NT2/D1 (cell line): ENCODE measurements around the gene CYP2A7.
"Not testable (repeated sequence)": the region's sequence is repeated elsewhere in the genome, so short reads cannot be mapped to it uniquely, and the experiment has no call there.

ENCODE experiments used
- DNase-seq: peaks from one replicate; pipeline ENCODE4 v3.0.0-alpha.2; 2011; ENCODE audit warnings: low read depth, low spot score
- H3K27me3 ChIP-seq: 2 replicates; pipeline ENCODE4 v1.6.0; 2011; ENCODE audit warnings: mild to moderate bottlenecking; ENCODE audit not compliant: insufficient read length, insufficient read depth
- H3K36me3 ChIP-seq: 2 replicates; pipeline ENCODE4 v1.6.1; 2011; ENCODE audit warnings: mild to moderate bottlenecking, low read length, mixed read lengths; ENCODE audit not compliant: insufficient read depth, insufficient read length
- H3K4me1 ChIP-seq: 2 replicates; pipeline ENCODE4 v1.5.1; 2011; ENCODE audit not compliant: insufficient read depth, insufficient read length
- H3K4me3 ChIP-seq: 2 replicates; pipeline ENCODE4 v1.5.1; 2011; ENCODE audit warnings: low read depth; ENCODE audit not compliant: insufficient read length
- H3K9ac ChIP-seq: 2 replicates; pipeline ENCODE4 v1.6.0; 2011; ENCODE audit warnings: low read depth; ENCODE audit not compliant: insufficient read length
- H3K9me3 ChIP-seq: 2 replicates; pipeline ENCODE4 v1.5.1; 2011; ENCODE audit warnings: mild to moderate bottlenecking, low read length; ENCODE audit not compliant: insufficient read depth
- SUZ12 ChIP-seq: IDR thresholded peaks from 2 replicates; pipeline ENCODE4 v1.6.1; 2011; ENCODE audit not compliant: insufficient read length, insufficient read depth; ENCODE audit errors: extremely low read depth
- YY1 ChIP-seq: IDR thresholded peaks from 2 replicates; pipeline ENCODE4 v1.6.1; 2011; ENCODE audit not compliant: insufficient read length, insufficient read depth
- ZNF274 ChIP-seq: IDR thresholded peaks from 2 replicates; pipeline ENCODE4 v1.6.1; 2011; ENCODE audit warnings: mild to moderate bottlenecking, low read depth, low read length

The CYP2A7 gene

GRCh38 chr19:40843653-40844052, 38.4 kb downstream of the CYP2A7 start:
- not testable (repeated sequence) for H3K4me3 ChIP-seq, H3K4me1 ChIP-seq, H3K36me3 ChIP-seq, H3K9ac ChIP-seq, H3K9me3 ChIP-seq, DNase-seq
- peaks cover 19% of the 10 kb centered on the region for H3K27me3 ChIP-seq

DNA sequence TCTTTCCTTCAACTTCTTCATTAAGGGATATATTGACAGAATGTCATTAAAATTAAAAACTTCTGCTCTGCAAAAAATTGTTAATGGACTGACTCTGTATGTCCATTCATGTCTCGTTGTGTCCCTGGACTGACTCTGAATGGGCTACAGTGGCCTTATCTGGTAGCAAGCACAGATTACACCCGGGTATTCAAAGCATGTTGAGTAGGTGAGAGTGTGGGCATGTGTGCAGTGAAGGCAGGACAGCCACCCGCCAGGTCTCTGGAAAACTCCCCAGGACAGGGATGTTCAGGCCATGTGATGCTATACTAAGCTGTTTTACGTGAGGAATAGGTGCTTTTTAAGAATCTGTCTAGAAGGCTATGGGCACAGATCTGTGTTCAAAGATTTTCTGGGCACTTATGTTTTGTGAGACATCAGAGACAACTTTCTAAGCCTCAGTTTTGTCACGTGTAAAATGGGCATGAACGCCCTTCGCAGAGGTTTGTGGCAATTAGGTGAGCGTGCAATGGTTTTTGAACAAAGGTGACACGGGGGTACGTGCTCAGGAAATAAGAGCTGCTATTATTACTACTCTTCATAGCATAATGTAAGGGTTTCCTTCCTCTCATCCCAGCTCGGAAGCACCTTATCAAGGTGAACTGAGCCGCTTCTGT, 38.9 kb downstream of the CYP2A7 start:
- not testable (repeated sequence) for H3K9me3 ChIP-seq

GRCh38 chr19:40842012-40842411, 40.0 kb downstream of the CYP2A7 start:
- not testable (repeated sequence) for DNase-seq, H3K36me3 ChIP-seq, H3K4me3 ChIP-seq, H3K9me3 ChIP-seq, H3K4me1 ChIP-seq, H3K9ac ChIP-seq
- peaks cover 10% of the 10 kb centered on the region for H3K27me3 ChIP-seq

More for the DNA sequence above, 38.9 kb downstream of the CYP2A7 start:
- not testable (repeated sequence) for H3K9ac ChIP-seq, H3K4me3 ChIP-seq, DNase-seq, H3K36me3 ChIP-seq, H3K4me1 ChIP-seq
- H3K27me3 ChIP-seq, result peaks cover 17% of the 10 kb centered on the region

DNA sequence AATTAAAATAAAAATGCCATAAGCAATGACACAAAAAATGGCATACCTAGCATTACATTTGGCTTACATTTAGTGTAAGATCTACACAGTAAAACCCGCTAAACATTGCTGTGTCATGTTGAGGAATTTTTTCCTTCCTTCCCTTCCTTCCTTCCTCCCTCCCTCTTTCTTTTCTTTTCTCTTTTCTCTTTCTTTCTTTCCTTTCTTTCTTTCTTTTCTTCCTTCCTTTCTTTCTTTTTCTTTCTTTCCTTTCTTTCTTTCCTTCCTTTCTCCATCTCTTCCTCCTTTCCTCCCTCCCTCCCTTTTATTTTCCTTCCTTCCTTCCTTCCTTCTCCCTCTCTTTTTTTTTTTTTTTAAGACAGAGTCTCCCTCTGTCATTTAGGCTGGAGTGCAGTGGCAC, 43.6 kb downstream of the CYP2A7 start:
- H3K9ac ChIP-seq, H3K36me3 ChIP-seq, H3K4me1 ChIP-seq, H3K4me3 ChIP-seq, H3K9me3 ChIP-seq, H3K27me3 ChIP-seq, DNase-seq: not testable (repeated sequence)

GRCh38 chr19:40836754-40837429, 45.1 kb downstream of the CYP2A7 start:
- no peaks in the 10 kb centered on the region for H3K27me3 ChIP-seq
- no peak overlapping the region for H3K4me3 ChIP-seq
- no peaks in the 10 kb centered on the region for H3K4me1 ChIP-seq
- H3K9ac ChIP-seq, result no peak overlapping the region
- no peaks in the 10 kb centered on the region for H3K36me3 ChIP-seq
- TF ChIP-seq ZNF274 (no peak), SUZ12 (no peak), YY1 (no peak)
- H3K9me3 ChIP-seq, result no peaks in the 10 kb centered on the region
- no peak for DNase-seq

DNA sequence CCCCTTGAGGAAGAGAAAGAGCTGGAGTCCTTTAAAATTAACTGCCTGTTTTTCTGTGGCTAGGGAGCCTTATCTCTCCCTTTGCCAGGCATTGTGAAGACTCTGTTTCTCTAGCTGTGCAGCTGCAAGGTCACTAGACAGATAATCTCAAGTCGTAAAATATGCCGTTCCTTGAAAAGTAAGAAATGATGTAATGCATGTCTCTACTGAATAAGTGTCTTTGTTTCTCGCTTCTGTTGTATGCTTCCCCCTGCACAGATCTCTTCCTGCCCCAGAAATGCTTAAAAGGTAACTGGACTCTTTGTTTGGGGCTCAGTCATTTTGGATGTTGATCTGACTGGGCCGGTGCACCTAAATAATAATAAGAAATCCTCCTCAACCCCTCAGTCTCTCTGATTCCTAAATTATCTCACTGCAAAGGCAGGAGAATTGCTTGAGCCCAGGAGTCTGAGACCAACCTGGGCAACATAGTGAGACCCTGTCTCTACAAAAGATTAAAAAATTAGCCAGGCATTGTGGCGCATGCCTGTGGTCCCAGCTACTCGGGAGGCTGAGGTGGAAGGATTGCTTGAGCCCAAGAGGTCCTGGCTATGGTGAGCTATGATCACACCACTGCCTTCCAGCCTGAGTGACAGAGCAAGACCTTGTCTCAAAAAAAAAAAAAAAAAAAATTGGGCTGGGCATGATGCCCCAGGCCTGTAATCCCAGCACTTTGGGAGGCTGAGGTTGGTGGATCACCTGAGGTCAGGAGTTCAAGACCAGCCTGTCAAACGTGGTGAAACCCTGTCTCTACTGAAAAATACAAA, 48.1 kb downstream of the CYP2A7 start:
- H3K27me3 ChIP-seq, H3K9me3 ChIP-seq, H3K4me3 ChIP-seq, H3K4me1 ChIP-seq, H3K9ac ChIP-seq, DNase-seq, H3K36me3 ChIP-seq: not testable (repeated sequence)

DNA sequence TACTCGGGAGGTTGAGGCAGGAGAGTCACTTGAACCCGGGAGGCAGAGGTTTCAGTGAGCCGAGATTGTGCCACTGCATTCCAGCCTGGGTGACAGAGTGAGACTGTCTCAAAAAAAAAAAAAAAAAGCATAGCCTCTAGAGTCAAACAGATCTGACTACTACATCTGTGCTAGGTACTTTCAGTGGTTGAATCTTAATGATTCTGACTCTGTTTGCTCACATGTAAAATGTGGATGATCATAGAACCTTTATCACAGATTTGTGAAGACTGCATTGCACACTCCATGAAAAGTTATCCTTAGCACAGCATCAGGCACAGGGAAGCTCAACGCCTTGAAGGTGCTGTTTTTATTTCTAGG, 49.6 kb downstream of the CYP2A7 start:
- not testable (repeated sequence) for DNase-seq, H3K9me3 ChIP-seq, H3K4me3 ChIP-seq, H3K27me3 ChIP-seq, H3K4me1 ChIP-seq, H3K9ac ChIP-seq, H3K36me3 ChIP-seq
